GM11168 (cell line): ENCODE measurements around the gene EDN3.

Experiments
- in situ Hi-C: fragments of 300-500 bp; cut with MboI; formaldehyde crosslinking; loops from one replicate; pipeline ENCODE4 v1.12.0; 2022; ENCODE audit warnings: low sequenced_read_pairs; ENCODE audit not compliant: unreplicated experiment

Gene EDN3

GRCh38 chr20:59305908-59306655 is 5.7 kb downstream of the EDN3 start:
- in situ Hi-C loops: no loop called here

DNA sequence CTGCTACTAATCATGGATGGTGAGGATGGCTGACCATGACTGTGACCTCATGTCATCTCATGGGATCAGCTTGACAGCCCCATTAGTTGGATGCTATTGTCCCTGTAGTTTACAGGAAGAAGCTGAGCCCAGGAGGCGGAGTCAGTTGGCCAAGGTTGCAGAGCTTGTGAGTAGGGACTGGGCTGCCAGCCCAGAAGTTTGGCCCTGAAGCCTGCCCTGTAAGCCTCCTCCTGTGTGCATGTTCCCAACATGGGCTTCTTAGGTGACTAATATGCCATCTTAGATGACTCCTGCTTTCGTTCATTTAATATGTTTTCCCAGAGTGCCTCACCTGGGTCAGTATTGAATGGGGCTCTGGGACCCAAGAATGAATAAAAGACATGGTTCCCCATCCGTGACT is 6.9 kb downstream of the EDN3 start:
- in situ Hi-C loops: no loop called here

DNA sequence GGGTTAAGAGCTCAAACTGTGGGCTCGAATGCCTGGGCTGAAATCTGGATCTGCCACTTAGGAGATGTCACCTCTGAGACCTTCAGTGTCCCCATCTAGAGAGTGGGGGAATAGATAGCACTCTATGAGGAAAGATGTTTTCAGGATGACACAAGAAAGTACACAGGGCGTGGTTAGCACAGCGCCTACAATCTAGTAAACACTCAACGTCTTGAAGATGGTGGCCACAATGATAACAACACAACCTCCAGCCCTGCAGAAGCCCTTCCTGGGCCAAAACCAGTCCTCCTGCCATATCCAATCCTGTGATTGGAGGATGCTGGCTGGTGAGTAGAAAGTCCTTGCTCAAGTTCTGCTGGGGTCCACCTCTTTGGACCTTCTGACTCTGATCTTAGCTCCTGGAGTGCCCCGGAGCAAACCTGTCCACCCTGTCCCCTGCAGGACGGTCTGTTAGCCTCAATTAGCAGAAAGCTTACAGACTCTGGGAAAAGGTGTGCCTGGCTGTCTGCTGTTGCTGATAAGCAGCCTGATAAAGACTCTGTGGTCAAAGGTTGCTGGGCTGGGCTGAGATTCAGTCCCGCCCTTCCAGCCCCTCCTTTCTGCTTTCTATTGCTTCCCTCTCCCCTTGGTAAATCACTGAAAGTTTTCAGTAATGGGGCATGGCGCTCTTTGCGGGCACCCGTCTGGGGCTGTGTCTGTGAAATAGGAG is 8.2 kb downstream of the EDN3 start:
- in situ Hi-C loops: no loop called here

DNA sequence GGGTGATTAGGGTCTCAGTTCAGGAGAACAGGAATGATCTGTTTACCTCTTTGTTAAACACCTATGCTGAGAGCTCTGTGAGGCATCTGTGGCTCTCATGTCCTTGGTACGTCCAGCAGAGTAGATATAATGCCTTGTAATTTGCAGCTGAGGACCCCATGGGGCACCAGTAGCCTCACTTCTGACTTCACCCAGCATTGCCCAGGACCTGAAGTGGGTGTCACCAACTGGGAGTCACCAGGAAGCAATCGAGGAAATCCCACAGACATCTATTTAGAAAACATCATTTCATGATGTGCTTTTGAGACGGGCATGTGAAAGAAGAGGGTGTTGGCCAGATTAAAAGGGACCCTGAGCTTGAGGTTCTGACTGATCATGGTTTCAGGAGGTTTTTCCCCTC is 8.8 kb downstream of the EDN3 start:
- in situ Hi-C loops: no loop called here

DNA sequence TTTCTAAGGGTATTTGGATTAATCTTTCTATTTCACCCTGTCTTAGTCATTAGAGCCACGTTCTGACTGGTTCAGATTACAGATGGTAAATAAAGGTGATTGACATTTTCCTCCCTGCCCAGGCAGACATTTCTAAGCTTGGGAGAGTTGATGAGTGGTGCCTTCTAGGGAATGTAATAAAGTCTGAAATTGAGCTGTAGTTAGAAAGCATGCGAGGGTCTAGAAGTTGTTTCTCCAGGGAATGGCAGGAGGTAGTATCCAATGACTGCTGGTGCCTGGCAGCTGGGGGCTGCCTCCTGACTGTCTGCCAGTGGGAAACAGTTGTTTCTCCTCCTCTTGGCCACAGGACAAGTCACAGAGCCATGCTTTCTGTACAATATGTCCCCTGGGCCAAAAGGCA is 14.6 kb downstream of the EDN3 start:
- in situ Hi-C loops: no loop called here

- in situ Hi-C loops: no loop called here
Observed at GRCh38 chr20:59316911-59317731, 16.7 kb downstream of the EDN3 start.

DNA sequence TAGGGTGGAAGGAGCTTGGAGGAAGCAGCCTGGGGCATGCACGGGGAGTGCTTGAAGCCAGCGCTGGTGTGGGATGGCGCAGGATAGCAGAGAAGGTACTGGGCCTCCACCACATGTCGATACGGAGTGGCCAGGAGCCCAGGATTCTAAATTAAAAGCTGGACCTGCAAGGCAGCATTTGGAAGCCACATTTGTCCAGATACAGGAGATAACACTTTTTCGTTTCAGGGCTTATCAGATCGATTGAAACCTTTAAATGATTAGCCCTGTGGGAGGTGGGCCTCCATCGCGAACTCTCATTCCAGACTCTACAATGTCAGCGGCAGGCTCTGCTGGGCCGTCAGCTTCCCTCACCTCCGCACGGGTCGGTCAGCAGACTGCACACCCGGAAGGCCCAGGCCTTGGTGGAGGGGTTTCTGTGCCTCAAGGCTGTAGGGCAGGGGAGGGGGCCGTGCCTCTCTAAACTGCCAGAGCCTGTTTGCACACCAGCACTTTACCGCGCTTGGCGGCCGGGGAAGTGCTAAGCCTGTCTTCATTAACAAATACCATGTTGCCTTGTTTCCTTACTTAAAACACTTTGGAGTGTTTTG is 17.9 kb downstream of the EDN3 start:
- in situ Hi-C loops: no loop called here

- in situ Hi-C loops: no loop called here
Observed at GRCh38 chr20:59318803-59319202, 18.4 kb downstream of the EDN3 start.

DNA sequence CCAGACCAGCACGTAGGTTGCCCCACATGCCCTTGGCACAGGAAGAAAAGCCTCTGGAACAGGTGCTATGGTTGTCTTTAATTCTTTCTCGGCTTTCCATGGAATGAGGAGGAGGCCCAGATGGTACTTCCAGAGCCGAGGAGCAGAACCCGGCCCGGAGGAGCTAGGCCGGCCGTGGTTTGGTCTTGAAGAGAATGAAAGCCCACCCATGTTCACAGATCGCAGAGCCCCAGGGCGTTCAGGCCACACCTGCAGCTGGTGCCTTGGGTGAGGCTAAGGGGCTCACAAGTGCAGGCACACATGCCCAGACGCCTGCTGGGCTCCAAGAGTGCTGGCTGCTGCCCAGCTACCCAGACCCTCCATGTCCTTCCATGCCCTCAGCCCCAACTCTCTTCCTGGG is 20.0 kb downstream of the EDN3 start:
- in situ Hi-C loops: no loop called here

GRCh38 chr20:59320854-59321647 is 20.6 kb downstream of the EDN3 start:
- in situ Hi-C loops: no loop called here

- in situ Hi-C loops: no loop called here
Observed at GRCh38 chr20:59322081-59322480, 21.7 kb downstream of the EDN3 start.

DNA sequence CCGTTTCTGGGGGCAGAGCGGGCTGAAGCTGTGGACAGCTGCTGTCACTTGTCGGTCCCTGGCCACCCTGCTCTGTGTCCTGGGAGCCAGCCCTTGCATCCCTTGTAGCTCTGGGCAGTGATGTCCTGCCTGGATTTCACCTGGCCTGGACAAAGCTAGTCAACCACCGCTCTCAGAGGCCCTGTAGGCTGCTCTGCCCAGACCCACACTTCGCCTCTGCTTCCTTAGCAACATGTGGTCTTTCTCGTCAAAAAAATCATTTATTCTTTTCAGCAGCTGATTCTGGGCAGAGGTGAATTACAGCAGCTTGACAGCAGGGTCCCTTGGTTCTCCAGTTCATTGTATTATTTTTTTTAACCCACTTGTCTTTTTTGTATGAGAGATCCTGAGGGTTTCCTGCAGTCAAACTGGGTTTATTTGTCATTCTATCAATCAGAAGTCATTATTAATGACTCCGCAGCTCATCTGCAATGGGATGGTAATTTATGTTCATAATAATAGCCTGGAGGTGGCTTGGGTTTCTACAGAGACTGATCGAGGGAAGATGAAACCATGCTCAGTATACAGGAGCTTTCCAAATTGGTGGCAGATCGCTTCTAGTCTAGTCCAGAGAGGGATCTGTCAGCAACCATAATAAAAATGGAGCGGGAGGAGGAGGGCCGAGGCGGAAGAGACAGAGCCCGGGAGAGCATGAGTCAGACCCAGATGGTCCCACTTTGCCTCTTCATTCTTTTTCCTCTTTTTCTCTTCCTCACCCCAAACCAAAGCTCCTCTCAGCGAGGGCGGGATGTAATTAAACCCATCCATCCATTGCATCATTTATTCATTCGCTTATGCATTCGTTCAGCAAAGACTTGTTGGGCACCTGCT is 22.4 kb downstream of the EDN3 start:
- in situ Hi-C loops: no loop called here

- in situ Hi-C loops: no loop called here
Observed at GRCh38 chr20:59323731-59324130, 23.3 kb downstream of the EDN3 start.

DNA sequence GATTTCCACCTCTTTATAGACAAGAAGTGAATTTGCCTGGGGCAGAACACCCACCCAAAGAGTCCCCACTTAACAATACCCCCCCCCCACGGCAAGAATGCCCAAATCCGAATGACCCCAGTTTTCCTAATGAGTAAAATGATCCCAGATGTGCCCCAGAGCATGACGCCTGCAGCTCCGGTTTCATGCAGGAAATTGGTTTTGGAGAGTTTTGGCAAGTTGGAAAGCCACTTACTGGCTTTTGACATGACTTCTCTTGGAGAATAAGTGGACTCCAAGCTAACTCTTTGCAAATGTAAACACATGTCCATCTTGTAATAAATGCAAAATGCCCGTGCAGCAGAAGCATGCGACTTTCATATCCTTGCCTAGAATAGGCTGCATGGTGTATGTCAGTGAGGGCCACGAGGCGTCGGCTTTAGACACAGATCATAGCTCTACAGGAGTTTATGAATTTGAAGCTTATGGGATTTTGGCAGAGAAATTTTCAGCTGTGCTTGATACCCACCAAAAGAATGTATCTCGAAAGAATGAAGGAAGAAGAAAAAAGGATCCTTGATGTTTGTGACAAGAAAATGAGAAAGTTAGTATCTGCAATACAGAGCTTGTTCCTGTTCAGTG is 24.2 kb downstream of the EDN3 start:
- in situ Hi-C loops: no loop called here

DNA sequence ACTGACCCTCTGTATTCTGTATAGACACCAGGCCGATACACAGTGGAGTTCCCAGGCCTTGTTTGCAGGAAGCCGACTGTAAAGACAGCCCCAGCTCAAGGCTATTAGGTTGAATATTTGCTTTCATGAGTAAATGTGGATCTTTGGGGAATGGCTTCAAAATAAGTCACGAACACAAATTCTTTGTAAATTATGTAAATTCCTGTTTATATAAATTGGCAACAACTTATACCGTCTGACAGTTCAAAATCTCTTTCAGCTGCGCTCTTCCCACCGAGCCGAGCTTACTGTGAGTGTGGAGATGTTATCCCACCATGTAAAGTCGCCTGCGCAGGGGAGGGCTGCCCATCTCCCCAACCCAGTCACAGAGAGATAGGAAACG is 24.7 kb downstream of the EDN3 start:
- in situ Hi-C loops: no loop called here

DNA sequence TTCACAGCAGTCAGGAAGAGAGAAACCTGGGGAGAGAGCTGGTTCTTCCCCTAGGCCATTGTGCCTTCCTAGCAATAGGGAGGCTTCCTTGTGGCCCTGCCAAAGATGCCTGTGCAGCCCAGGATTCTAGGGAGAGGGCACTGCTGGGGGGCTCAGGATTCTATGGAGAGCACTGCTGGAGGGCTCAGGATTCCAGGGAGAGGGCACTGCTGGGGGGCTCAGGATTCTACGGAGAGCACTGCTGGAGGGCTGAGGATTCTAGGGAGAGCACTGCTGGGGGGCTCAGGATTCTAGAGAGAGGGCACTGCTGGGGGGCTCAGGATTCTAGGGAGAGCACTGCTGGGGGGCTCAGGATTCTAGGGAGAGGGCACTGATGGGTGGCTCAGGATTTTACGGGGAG is 25.8 kb downstream of the EDN3 start:
- in situ Hi-C loops: no loop called here

DNA sequence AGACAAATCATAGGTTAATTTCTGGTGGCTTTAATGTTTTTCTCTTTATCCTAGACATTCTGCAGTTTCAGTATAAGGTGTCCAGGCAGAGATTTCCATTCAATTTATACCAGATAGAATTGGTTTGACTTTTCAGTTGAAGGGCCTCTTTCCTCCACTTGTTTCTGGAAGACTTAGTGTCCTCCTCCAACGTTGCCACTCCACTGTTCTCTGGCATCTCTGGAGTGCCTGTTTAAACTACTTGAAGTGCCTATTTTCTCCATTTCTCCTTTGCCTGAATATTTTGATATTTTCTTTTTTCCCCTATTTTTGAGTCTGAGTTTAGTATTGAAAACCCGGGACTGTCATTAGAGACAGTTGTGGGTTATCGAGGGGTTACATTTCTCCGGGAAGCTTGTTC is 27.7 kb downstream of the EDN3 start:
- in situ Hi-C loops: no loop called here

- in situ Hi-C loops: no loop called here
Observed at GRCh38 chr20:59331721-59332329, 31.4 kb downstream of the EDN3 start.
